WERI-Rb-1 (cell line): Measurements from ENCODE around the gene SLC22A6.

ENCODE experiments used
- DNase-seq: peaks from one replicate; pipeline ENCODE4 v3.0.0-alpha.2; 2020
- H3K27ac ChIP-seq: fragments of 250-450 bp; sonication (Bioruptor Pico); 2 replicates; pipeline ENCODE4 v1.5.1; 2020; ENCODE audit warnings: mild to moderate bottlenecking, moderate library complexity
- H3K27me3 ChIP-seq: fragments of 250-450 bp; sonication (Bioruptor Pico); 2 replicates; pipeline ENCODE4 v1.5.1; 2021; ENCODE audit warnings: mild to moderate bottlenecking, low read depth, moderate library complexity; ENCODE audit not compliant: insufficient read depth, severe bottlenecking
- H3K36me3 ChIP-seq: fragments of 250-450 bp; sonication (Bioruptor Pico); 2 replicates; pipeline ENCODE4 v1.5.1; 2020; ENCODE audit warnings: mild to moderate bottlenecking, moderate library complexity
- H3K4me3 ChIP-seq: 2 replicates; pipeline ENCODE4 v1.5.1; 2011; ENCODE audit warnings: low read depth, mild to moderate bottlenecking, control low read depth, low read length
- H3K9me3 ChIP-seq: fragments of 250-450 bp; sonication (Bioruptor Pico); 2 replicates; pipeline ENCODE4 v1.5.1; 2021; ENCODE audit warnings: mild to moderate bottlenecking, moderate library complexity; ENCODE audit not compliant: severe bottlenecking
- CTCF ChIP-seq: IDR thresholded peaks from 2 replicates; pipeline ENCODE4 v1.5.1; 2011; ENCODE audit warnings: low read depth, mild to moderate bottlenecking, control low read depth, inconsistent platforms, low read length

SLC22A6 gene

GRCh38 chr11:62933750-62934495 lies 50.8 kb downstream of the SLC22A6 start:
- no peak overlapping the region for H3K27ac ChIP-seq
- no peak for TF ChIP-seq CTCF
- H3K9me3 ChIP-seq, result no peaks in the 10 kb centered on the region
- no peak overlapping the region for H3K4me3 ChIP-seq
- no peaks in the 10 kb centered on the region for H3K36me3 ChIP-seq
- no peaks in the 10 kb centered on the region for H3K27me3 ChIP-seq
- no peak for DNase-seq

GRCh38 chr11:62933285-62933684 lies 51.5 kb downstream of the SLC22A6 start:
- H3K27ac ChIP-seq, result no peak overlapping the region
- no peak for TF ChIP-seq CTCF

GRCh38 chr11:62931499-62932278 lies 53.1 kb downstream of the SLC22A6 start:
- 0 out of 2 replicates have a peak, but pooled peaks have one; percentile 8 for TF ChIP-seq CTCF
- no peaks in the 10 kb centered on the region for H3K9me3 ChIP-seq
- H3K27ac ChIP-seq, result no peak overlapping the region
- peak; percentile 41 for DNase-seq
- H3K4me3 ChIP-seq, result no peak overlapping the region
- H3K27me3 ChIP-seq, result no peaks in the 10 kb centered on the region
- no peaks in the 10 kb centered on the region for H3K36me3 ChIP-seq

More at GRCh38 chr11:62933285-62933684, 51.5 kb downstream of the SLC22A6 start:
- H3K27me3 ChIP-seq, result no peaks in the 10 kb centered on the region
- DNase-seq, result no peak
- no peaks in the 10 kb centered on the region for H3K9me3 ChIP-seq
- H3K36me3 ChIP-seq, result no peaks in the 10 kb centered on the region
- H3K4me3 ChIP-seq, result no peak overlapping the region

- H3K36me3 ChIP-seq, result no peaks in the 10 kb centered on the region
- no peak for TF ChIP-seq CTCF
- no peak for DNase-seq
- H3K27me3 ChIP-seq, result no peaks in the 10 kb centered on the region
- H3K4me3 ChIP-seq, result no peak overlapping the region
- no peaks in the 10 kb centered on the region for H3K9me3 ChIP-seq
- no peak overlapping the region for H3K27ac ChIP-seq
Measured at GRCh38 chr11:62930666-62931065, 54.1 kb downstream of the SLC22A6 start.

- DNase-seq, result no peak
- Histone ChIP-seq H3K27ac (no peak overlapping the region), H3K27me3 (no peaks in the 10 kb centered on the region), H3K9me3 (no peaks in the 10 kb centered on the region), H3K4me3 (no peak overlapping the region), H3K36me3 (no peaks in the 10 kb centered on the region)
- no peak for TF ChIP-seq CTCF
Measured at GRCh38 chr11:62930157-62930556, 54.6 kb downstream of the SLC22A6 start.
